Measurements from ENCODE around the gene UBE2L3. TPM values are rescaled to one million over a fixed set of nuclear protein-coding genes. Genes with fewer than 3 reads are reported as not detected.
A peak's percentile ranks its signal among the peaks of the same experiment; 100 is the strongest.

UBE2L3 gene
- total and polyA plus RNA-seq, 2 of the 13 experiments (the other 11 are each of a cell fraction or from before 2014, with no cell fraction given) = 30.2 to 58.1 TPM

DNA sequence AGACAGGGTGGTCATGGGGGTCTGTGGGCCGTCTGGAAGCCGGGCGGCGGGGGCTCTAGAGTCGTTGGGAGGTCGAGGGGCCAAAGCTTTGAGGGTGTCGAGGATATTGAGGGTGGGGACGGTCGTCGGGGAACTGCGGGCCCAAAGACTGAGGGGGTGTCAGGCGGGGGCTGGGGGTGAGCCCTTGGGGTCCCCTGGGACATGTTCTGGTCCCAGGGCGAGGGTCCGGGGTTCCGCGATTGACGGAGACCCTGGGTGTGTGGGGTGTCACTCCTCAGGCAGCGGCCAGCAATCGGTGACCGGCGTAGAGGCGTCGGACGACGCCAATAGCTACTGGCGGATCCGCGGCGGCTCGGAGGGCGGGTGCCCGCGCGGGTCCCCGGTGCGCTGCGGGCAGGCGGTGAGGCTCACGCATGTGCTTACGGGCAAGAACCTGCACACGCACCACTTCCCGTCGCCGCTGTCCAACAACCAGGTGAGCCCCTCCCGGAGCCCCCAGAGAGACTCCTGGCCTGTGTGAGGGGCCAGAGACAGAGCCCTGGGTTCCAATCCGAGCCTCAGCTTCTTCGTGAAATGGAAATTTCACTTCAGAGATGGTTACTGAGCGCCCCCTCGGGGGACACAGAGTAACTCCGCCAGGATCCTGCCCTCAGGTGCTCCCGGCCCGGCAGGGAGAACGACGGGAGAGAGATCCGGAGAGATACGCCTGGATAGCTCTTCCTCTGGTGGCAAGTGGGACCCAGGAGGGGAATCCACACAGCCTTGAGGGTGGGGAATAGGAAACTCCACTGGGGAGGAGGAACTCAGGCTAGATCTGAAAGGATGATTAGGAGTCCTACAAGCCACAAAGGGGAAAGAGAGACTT, 75.3 kb downstream of the UBE2L3 start (continued):
- TF ChIP-seq, protein P1, sequence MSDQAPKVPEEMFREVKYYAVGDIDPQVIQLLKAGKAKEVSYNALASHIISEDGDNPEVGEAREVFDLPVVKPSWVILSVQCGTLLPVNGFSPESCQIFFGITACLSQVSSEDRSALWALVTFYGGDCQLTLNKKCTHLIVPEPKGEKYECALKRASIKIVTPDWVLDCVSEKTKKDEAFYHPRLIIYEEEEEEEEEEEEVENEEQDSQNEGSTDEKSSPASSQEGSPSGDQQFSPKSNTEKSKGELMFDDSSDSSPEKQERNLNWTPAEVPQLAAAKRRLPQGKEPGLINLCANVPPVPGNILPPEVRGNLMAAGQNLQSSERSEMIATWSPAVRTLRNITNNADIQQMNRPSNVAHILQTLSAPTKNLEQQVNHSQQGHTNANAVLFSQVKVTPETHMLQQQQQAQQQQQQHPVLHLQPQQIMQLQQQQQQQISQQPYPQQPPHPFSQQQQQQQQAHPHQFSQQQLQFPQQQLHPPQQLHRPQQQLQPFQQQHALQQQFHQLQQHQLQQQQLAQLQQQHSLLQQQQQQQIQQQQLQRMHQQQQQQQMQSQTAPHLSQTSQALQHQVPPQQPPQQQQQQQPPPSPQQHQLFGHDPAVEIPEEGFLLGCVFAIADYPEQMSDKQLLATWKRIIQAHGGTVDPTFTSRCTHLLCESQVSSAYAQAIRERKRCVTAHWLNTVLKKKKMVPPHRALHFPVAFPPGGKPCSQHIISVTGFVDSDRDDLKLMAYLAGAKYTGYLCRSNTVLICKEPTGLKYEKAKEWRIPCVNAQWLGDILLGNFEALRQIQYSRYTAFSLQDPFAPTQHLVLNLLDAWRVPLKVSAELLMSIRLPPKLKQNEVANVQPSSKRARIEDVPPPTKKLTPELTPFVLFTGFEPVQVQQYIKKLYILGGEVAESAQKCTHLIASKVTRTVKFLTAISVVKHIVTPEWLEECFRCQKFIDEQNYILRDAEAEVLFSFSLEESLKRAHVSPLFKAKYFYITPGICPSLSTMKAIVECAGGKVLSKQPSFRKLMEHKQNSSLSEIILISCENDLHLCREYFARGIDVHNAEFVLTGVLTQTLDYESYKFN (CRISPR knock-in tag; conservative IDR thresholded peaks at IDR 0.05) = no peak
- no peak for TF ChIP-seq MED13 (CRISPR knock-in tag; IDR thresholded peaks at IDR 0.05)
- no peak for TF ChIP-seq MBNL3 (CRISPR knock-in tag; conservative IDR thresholded peaks at IDR 0.05)
- 0 out of 2 replicates have a peak, but pooled peaks have one; percentile 20 for TF ChIP-seq ZMYM3 (CRISPR knock-in tag; IDR thresholded peaks at IDR 0.05)
- TF ChIP-seq, protein P2, sequence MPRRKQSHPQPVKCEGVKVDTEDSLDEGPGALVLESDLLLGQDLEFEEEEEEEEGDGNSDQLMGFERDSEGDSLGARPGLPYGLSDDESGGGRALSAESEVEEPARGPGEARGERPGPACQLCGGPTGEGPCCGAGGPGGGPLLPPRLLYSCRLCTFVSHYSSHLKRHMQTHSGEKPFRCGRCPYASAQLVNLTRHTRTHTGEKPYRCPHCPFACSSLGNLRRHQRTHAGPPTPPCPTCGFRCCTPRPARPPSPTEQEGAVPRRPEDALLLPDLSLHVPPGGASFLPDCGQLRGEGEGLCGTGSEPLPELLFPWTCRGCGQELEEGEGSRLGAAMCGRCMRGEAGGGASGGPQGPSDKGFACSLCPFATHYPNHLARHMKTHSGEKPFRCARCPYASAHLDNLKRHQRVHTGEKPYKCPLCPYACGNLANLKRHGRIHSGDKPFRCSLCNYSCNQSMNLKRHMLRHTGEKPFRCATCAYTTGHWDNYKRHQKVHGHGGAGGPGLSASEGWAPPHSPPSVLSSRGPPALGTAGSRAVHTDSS (CRISPR knock-in tag; conservative IDR thresholded peaks at IDR 0.05) = no peak
- TF ChIP-seq ZNF282 (IDR thresholded peaks at IDR 0.05; ENCODE audit: partially characterized antibody) = no peak
- TF ChIP-seq ZNF709 (CRISPR knock-in tag; IDR thresholded peaks at IDR 0.05) = no peak; the same call in 1 of the 2 replicates
- peak; percentile 65; the same call in 1 of the 2 replicates for TF ChIP-seq ZNF546 (CRISPR knock-in tag; conservative IDR thresholded peaks at IDR 0.05)
- TF ChIP-seq SRSF1 (optimal IDR thresholded peaks at IDR 0.05; ENCODE audit: low read depth, low read length) = peak; percentile 35
- TF ChIP-seq, protein P3, sequence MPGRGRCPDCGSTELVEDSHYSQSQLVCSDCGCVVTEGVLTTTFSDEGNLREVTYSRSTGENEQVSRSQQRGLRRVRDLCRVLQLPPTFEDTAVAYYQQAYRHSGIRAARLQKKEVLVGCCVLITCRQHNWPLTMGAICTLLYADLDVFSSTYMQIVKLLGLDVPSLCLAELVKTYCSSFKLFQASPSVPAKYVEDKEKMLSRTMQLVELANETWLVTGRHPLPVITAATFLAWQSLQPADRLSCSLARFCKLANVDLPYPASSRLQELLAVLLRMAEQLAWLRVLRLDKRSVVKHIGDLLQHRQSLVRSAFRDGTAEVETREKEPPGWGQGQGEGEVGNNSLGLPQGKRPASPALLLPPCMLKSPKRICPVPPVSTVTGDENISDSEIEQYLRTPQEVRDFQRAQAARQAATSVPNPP (CRISPR knock-in tag; IDR thresholded peaks at IDR 0.05) = no peak
- peak; percentile 32; the same call in 1 of the 2 replicates for TF ChIP-seq CBX5 (CRISPR knock-in tag; IDR thresholded peaks at IDR 0.05; ENCODE audit: borderline replicate concordance)
- TF ChIP-seq, protein P4, sequence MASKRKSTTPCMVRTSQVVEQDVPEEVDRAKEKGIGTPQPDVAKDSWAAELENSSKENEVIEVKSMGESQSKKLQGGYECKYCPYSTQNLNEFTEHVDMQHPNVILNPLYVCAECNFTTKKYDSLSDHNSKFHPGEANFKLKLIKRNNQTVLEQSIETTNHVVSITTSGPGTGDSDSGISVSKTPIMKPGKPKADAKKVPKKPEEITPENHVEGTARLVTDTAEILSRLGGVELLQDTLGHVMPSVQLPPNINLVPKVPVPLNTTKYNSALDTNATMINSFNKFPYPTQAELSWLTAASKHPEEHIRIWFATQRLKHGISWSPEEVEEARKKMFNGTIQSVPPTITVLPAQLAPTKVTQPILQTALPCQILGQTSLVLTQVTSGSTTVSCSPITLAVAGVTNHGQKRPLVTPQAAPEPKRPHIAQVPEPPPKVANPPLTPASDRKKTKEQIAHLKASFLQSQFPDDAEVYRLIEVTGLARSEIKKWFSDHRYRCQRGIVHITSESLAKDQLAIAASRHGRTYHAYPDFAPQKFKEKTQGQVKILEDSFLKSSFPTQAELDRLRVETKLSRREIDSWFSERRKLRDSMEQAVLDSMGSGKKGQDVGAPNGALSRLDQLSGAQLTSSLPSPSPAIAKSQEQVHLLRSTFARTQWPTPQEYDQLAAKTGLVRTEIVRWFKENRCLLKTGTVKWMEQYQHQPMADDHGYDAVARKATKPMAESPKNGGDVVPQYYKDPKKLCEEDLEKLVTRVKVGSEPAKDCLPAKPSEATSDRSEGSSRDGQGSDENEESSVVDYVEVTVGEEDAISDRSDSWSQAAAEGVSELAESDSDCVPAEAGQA (IDR thresholded peaks at IDR 0.05; ENCODE audit: low read depth) = no peak
- TF ChIP-seq, protein P4 (CRISPR knock-in tag; IDR thresholded peaks at IDR 0.05; ENCODE audit: borderline replicate concordance) = no peak
- TF ChIP-seq XRCC5 (optimal IDR thresholded peaks at IDR 0.05; ENCODE audit: low read length) = peak; percentile 90
- TF ChIP-seq, protein P5, sequence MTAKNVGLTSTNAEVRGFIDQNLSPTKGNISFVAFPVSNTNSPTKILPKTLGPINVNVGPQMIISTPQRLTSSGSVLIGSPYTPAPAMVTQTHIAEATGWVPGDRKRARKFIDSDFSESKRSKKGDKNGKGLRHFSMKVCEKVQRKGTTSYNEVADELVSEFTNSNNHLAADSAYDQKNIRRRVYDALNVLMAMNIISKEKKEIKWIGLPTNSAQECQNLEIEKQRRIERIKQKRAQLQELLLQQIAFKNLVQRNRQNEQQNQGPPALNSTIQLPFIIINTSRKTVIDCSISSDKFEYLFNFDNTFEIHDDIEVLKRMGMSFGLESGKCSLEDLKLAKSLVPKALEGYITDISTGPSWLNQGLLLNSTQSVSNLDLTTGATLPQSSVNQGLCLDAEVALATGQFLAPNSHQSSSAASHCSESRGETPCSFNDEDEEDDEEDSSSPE (CRISPR knock-in tag; IDR thresholded peaks at IDR 0.05) = peak; percentile 47; the same call in 1 of the 2 replicates
